Gastrocnemius medialis (tissue), 4 donors: ENCODE results near the gene ZFP1. TPM values are rescaled to one million over a fixed set of nuclear protein-coding genes. Genes with fewer than 3 reads are reported as not detected.

Experiments used
- ATAC-seq, 2 donors: fragments of 150-250 bp; one replicate each; pipeline ENCODE4 v1.9.1; 2016
- DNase-seq, 2 donors: peaks; one replicate each; pipeline ENCODE4 v3.0.0-alpha.2; 2019
- H3K27ac ChIP-seq, 4 donors: fragments of 200-600 bp; sonication (generic); 1 replicate in 1 of 4; 2 replicates in 3 of 4; pipeline ENCODE4 v1.5.1; 2016 to 2018; ENCODE audit warnings: mild to moderate bottlenecking in 2 of 4, moderate library complexity in 1 of 4
- H3K27me3 ChIP-seq, 3 donors: fragments of 200-600 bp; sonication (generic) in 2 of 3; 1 replicate in 1 of 3; 2 replicates in 2 of 3; pipeline versions ENCODE4 v1.5.1 to v1.6.0; 2016 to 2019; ENCODE audit warnings: mild to moderate bottlenecking in 1 of 3, moderate library complexity in 1 of 3
- H3K36me3 ChIP-seq, 2 donors: fragments of 200-600 bp; sonication (generic) in 1 of 2; one replicate each; pipeline ENCODE4 v1.5.1; 2017 to 2018
- H3K4me1 ChIP-seq, 2 donors: fragments of 200-600 bp; sonication (generic) in 1 of 2; one replicate each; pipeline ENCODE4 v1.5.1; 2016 to 2017; ENCODE audit warnings: mild to moderate bottlenecking in 2 of 2
- H3K4me3 ChIP-seq, 4 donors: fragments of 200-600 bp; sonication (generic) in 3 of 4; 1 replicate in 1 of 4; 2 replicates in 3 of 4; pipeline ENCODE4 v1.5.1; 2016 to 2019; ENCODE audit warnings: mild to moderate bottlenecking in 2 of 4
- H3K9me3 ChIP-seq, 3 donors: fragments of 200-600 bp; sonication (generic) in 2 of 3; 1 replicate in 1 of 3; 2 replicates in 2 of 3; pipeline ENCODE4 v1.5.1; 2016 to 2019
- POLR2A ChIP-seq, 2 donors: fragments of 450-650 bp; IDR thresholded peaks; one replicate each; pipeline ENCODE4 v1.6.1; 2017; ENCODE audit warnings: antibody characterized with exemption in 2 of 2, mild to moderate bottlenecking in 2 of 2, moderate library complexity in 2 of 2
- in situ Hi-C, 4 donors: fragments of 200-750 bp; cut with MboI; loops; one replicate each; pipeline versions ENCODE4 v1.15.0 to v1.8.0; 2017; ENCODE audit warnings: low sequenced_read_pairs in 4 of 4
- intact Hi-C: fragments of 100-400 bp; cut with DNase I; formaldehyde crosslinking; loops from one replicate; pipeline ENCODE4 v1.15.1; 2023; ENCODE audit warnings: low total_unique reads
- total RNA-seq, 4 donors: library from RNA; depleted of rRNA; stranded (reverse); fragments of >200 nt; gene quantifications; one replicate each; pipeline versions ENCODE4 v1.1.0 to v1.2.3, GENCODE V29; 2016
- TF ChIP-seq, protein P1 (sequence below), 5 experiments: fragments of 450-650 bp in 3 of 5; fragments of 200-600 bp in 2 of 5; sonication (generic) in 2 of 5; IDR thresholded peaks in 4 of 5; conservative IDR thresholded peaks in 1 of 5; 1 replicate in 4 of 5; 2 replicates in 1 of 5; pipeline ENCODE4 v1.5.1; 2016 to 2019; ENCODE audit warnings: antibody characterized with exemption in 5 of 5, mild to moderate bottlenecking in 3 of 5, moderate library complexity in 3 of 5

The ZFP1 gene
- total RNA-seq, 4 donors from 2014 or later = 4.1 to 11.0 (median 6.5) TPM

GRCh38 chr16:75143941-75144340 lies 4.4 kb upstream of the ZFP1 start:
- Histone ChIP-seq H3K36me3 (no peaks in the 10 kb centered on the region), H3K27ac (no peak overlapping the region), H3K9me3 (no peaks in the 10 kb centered on the region), H3K27me3 (no peaks in the 10 kb centered on the region), H3K4me3 (no peak overlapping the region), H3K4me1 (peaks cover 0 to 5% of the 10 kb centered on the region in 2 donors)
- DNase-seq = no peak
- in situ Hi-C loops (no loop called here), intact Hi-C loops (loop anchor here (10.0 kb wide), 1 partner anchor 411 kb away; the partner anchor contains the start of gene TMEM231)
- ATAC-seq = no peak
- no peak for TF ChIP-seq POLR2A (IDR thresholded peaks at IDR 0.05)
- TF ChIP-seq, protein P1, sequence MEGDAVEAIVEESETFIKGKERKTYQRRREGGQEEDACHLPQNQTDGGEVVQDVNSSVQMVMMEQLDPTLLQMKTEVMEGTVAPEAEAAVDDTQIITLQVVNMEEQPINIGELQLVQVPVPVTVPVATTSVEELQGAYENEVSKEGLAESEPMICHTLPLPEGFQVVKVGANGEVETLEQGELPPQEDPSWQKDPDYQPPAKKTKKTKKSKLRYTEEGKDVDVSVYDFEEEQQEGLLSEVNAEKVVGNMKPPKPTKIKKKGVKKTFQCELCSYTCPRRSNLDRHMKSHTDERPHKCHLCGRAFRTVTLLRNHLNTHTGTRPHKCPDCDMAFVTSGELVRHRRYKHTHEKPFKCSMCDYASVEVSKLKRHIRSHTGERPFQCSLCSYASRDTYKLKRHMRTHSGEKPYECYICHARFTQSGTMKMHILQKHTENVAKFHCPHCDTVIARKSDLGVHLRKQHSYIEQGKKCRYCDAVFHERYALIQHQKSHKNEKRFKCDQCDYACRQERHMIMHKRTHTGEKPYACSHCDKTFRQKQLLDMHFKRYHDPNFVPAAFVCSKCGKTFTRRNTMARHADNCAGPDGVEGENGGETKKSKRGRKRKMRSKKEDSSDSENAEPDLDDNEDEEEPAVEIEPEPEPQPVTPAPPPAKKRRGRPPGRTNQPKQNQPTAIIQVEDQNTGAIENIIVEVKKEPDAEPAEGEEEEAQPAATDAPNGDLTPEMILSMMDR (IDR thresholded peaks at IDR 0.05 in 4 of 5, conservative IDR thresholded peaks at IDR 0.05 in 1 of 5) = no peak

GRCh38 chr16:75147968-75148310 lies 385 bp upstream of the ZFP1 start:
- intact Hi-C loops = loop anchor here (1.0 to 10.0 kb wide), 4 partner anchors 32 to 475 kb away; partner anchors contain the start of genes ADAT1, CFDP1, LDHD and TMEM231
- Histone ChIP-seq H3K4me3 (peak overlapping the region; percentile 80 to 100 (median 95)), H3K4me1 (peaks cover 3 to 8% of the 10 kb centered on the region in 2 donors), H3K9me3 (peaks cover 0 to 6% (median 0%) of the 10 kb centered on the region in 3 donors), H3K27me3 (no peaks in the 10 kb centered on the region), H3K36me3 (peaks cover 0 to 8% of the 10 kb centered on the region in 2 donors), H3K27ac (peak overlapping the region; percentile 97 to 100 (median 98))
- DNase-seq = no peak
- in situ Hi-C loops = no loop called here
- no peak for ATAC-seq
- TF ChIP-seq, protein P1 (IDR thresholded peaks at IDR 0.05 in 4 of 5, conservative IDR thresholded peaks at IDR 0.05 in 1 of 5) = no peak
- no peak for TF ChIP-seq POLR2A (IDR thresholded peaks at IDR 0.05)

- intact Hi-C loops = no loop called here
- DNase-seq (no peak), ATAC-seq (no peak)
- in situ Hi-C loops = no loop called here
- H3K27ac ChIP-seq = no peak overlapping the region
- H3K36me3 ChIP-seq = peaks cover 0 to 30% of the 10 kb centered on the region in 2 donors
- no peak overlapping the region for H3K4me3 ChIP-seq
- peaks cover 3 to 8% of the 10 kb centered on the region in 2 donors for H3K4me1 ChIP-seq
- H3K9me3 ChIP-seq = peaks cover 0 to 6% (median 0%) of the 10 kb centered on the region in 3 donors
- TF ChIP-seq POLR2A (IDR thresholded peaks at IDR 0.05) = no peak
- TF ChIP-seq, protein P1 (IDR thresholded peaks at IDR 0.05 in 4 of 5, conservative IDR thresholded peaks at IDR 0.05 in 1 of 5) = no peak
- no peaks in the 10 kb centered on the region for H3K27me3 ChIP-seq
Measured at GRCh38 chr16:75151798-75152197, 3.5 kb downstream of the ZFP1 start.

GRCh38 chr16:75152635-75153034 lies 4.3 kb downstream of the ZFP1 start:
- TF ChIP-seq, protein P1 (IDR thresholded peaks at IDR 0.05 in 4 of 5, conservative IDR thresholded peaks at IDR 0.05 in 1 of 5) = no peak
- TF ChIP-seq POLR2A (IDR thresholded peaks at IDR 0.05) = no peak
- Histone ChIP-seq H3K4me1 (peaks cover 3 to 8% of the 10 kb centered on the region in 2 donors), H3K27me3 (no peaks in the 10 kb centered on the region), H3K36me3 (peaks cover 0 to 30% of the 10 kb centered on the region in 2 donors), H3K27ac (no peak overlapping the region), H3K9me3 (peaks cover 0 to 6% (median 0%) of the 10 kb centered on the region in 3 donors), H3K4me3 (no peak overlapping the region)
- in situ Hi-C loops = no loop called here
- ATAC-seq (no peak), DNase-seq (no peak)
- intact Hi-C loops = no loop called here

DNA sequence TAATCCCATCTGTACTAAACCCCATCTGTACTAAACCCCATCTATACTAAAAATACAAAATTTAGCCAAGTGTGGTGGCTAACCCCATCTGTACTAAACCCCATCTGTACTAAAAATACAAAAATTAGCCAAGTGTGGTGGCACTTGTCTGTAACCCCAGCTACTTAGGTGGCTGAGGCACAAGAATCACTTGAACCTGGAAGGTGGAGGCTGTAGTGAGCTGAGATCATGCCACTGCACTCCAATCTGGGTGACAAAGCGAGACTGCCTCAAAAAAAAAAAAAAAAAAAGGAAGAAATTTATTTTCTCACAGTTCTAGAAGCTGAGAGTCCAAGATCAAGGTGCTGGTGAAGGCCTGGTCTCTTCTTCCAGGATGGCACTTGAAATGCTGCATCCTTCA lies 12.1 kb downstream of the ZFP1 start:
- no peaks in the 10 kb centered on the region for H3K9me3 ChIP-seq
- intact Hi-C loops (no loop called here), in situ Hi-C loops (no loop called here)
- no peaks in the 10 kb centered on the region for H3K27me3 ChIP-seq
- no peaks in the 10 kb centered on the region for H3K4me1 ChIP-seq
- H3K36me3 ChIP-seq = peaks cover 0 to 16% of the 10 kb centered on the region in 2 donors
- H3K4me3 ChIP-seq = no peak overlapping the region
- ATAC-seq = no peak
- TF ChIP-seq, protein P1 (IDR thresholded peaks at IDR 0.05 in 4 of 5, conservative IDR thresholded peaks at IDR 0.05 in 1 of 5) = no peak
- no peak for TF ChIP-seq POLR2A (IDR thresholded peaks at IDR 0.05)
- no peak overlapping the region for H3K27ac ChIP-seq
- no peak for DNase-seq
